Muscle layer of duodenum (tissue), 2 donors: ENCODE measurements around the gene GCH1.

Experiments
- H3K27ac ChIP-seq: one replicate; pipeline ENCODE4 v1.7.0; 2013; ENCODE audit warnings: mild to moderate bottlenecking, low read length
- H3K27me3 ChIP-seq: one replicate; pipeline ENCODE4 v1.7.0; 2013; ENCODE audit warnings: low read depth, mild to moderate bottlenecking, control low read depth, low read length
- H3K36me3 ChIP-seq, 2 donors: one replicate each; pipeline ENCODE4 v1.7.0; 2013; ENCODE audit warnings: low read length in 2 of 2, control low read depth in 1 of 2, mild to moderate bottlenecking in 1 of 2; ENCODE audit not compliant: insufficient read depth in 2 of 2, control insufficient read depth in 1 of 2
- H3K4me1 ChIP-seq, 2 donors: one replicate each; pipeline ENCODE4 v1.7.0; 2013; ENCODE audit warnings: low read length in 2 of 2, mild to moderate bottlenecking in 2 of 2, control low read depth in 1 of 2, moderate library complexity in 1 of 2; ENCODE audit not compliant: insufficient read depth in 2 of 2, control insufficient read depth in 1 of 2
- H3K4me3 ChIP-seq, 2 donors: one replicate each; pipeline ENCODE4 v1.7.0; 2013; ENCODE audit warnings: low read length in 2 of 2, low read depth in 1 of 2, mild to moderate bottlenecking in 1 of 2
- H3K9me3 ChIP-seq, 2 donors: one replicate each; pipeline ENCODE4 v1.7.0; 2013; ENCODE audit warnings: low read length in 2 of 2, control low read depth in 1 of 2, mild to moderate bottlenecking in 1 of 2; ENCODE audit not compliant: control insufficient read depth in 1 of 2
- donor health status: healthy.

Gene GCH1

DNA sequence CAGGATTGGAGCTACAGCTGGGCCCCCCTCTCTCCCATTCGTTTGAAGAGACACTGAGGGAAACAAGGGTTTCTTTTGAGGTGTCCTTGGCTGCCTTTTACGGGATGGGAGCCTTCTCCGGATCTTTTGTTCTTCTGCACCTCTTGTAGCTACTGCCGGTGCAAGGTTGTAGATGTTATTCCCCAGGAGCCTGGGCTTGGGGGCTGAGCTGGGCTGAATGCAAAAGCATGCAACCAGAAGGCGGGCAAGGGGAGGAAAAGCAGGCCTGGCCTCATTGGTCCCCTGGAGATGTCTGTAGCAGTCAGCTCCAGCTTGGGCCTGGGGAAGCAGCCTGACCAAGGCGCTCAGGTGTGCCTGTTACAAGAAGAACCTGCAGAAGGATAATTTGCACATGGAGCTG is 110.3 kb downstream of the GCH1 start:
- no peak overlapping the region for H3K27ac ChIP-seq
- H3K27me3 ChIP-seq = no peaks in the 10 kb centered on the region
- H3K4me1 ChIP-seq = no peaks in the 10 kb centered on the region
- H3K36me3 ChIP-seq = peaks cover 27 to 54% of the 10 kb centered on the region in 2 donors
- peaks cover 3 to 9% of the 10 kb centered on the region in 2 donors for H3K9me3 ChIP-seq
- H3K4me3 ChIP-seq = no peak overlapping the region
